ENCODE results near the gene CEP164. TPM values are rescaled to one million over a fixed set of nuclear protein-coding genes. Genes with fewer than 3 reads are reported as not detected.

Gene CEP164
- total RNA-seq, 4 donors from 2014 or later: 23.1 to 56.5 (median 29.0) TPM

GRCh38 chr11:117303646-117304315 lies 23.9 kb upstream of the CEP164 start:
- 82 to 84% methylated on average over 5 of the region's 5 CpGs for WGBS, 2 donors
- TF ChIP-seq, protein P1, sequence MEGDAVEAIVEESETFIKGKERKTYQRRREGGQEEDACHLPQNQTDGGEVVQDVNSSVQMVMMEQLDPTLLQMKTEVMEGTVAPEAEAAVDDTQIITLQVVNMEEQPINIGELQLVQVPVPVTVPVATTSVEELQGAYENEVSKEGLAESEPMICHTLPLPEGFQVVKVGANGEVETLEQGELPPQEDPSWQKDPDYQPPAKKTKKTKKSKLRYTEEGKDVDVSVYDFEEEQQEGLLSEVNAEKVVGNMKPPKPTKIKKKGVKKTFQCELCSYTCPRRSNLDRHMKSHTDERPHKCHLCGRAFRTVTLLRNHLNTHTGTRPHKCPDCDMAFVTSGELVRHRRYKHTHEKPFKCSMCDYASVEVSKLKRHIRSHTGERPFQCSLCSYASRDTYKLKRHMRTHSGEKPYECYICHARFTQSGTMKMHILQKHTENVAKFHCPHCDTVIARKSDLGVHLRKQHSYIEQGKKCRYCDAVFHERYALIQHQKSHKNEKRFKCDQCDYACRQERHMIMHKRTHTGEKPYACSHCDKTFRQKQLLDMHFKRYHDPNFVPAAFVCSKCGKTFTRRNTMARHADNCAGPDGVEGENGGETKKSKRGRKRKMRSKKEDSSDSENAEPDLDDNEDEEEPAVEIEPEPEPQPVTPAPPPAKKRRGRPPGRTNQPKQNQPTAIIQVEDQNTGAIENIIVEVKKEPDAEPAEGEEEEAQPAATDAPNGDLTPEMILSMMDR (IDR thresholded peaks at IDR 0.05): no peak
- TF ChIP-seq POLR2A (IDR thresholded peaks at IDR 0.05): no peak
- no peak for DNase-seq
- intact Hi-C loops (cut with DNase I): no loop called here
- H3K4me1 ChIP-seq: peaks cover 8% of the 10 kb centered on the region in 2 donors
- no peaks in the 10 kb centered on the region for H3K36me3 ChIP-seq
- no peak overlapping the region for H3K4me3 ChIP-seq (replicated peaks in 1 of 3)
- no peak overlapping the region for H3K27ac ChIP-seq
- no peaks in the 10 kb centered on the region for H3K27me3 ChIP-seq
- H3K9me3 ChIP-seq: no peaks in the 10 kb centered on the region

DNA sequence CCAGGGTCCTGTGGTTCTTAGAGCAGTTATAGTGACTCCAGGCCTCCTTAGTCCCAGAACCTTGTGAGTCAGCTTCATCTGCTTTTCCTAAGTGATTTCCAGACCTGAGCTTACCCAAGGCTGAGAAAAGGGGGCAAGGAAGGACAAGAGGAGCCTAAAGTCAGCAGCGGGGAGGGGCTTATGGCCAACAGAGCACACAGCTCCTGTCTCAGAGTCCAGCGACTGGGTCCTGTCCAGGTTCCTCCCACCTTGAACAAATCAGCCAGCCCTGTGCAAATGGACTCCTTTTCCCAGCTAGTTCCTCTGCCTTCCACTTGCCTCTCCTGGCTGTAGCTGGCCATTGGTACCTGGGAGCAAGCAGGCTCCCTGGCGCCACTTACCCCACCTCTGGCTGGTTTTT lies 22.5 kb upstream of the CEP164 start:
- WGBS, 2 donors: 92 to 94% methylated on average over 2 to 3 of the region's 3 CpGs
- Histone ChIP-seq H3K4me1 (peaks cover 4 to 5% of the 10 kb centered on the region in 2 donors), H3K9me3 (no peaks in the 10 kb centered on the region), H3K36me3 (no peaks in the 10 kb centered on the region), H3K27ac (no peak overlapping the region), H3K27me3 (no peaks in the 10 kb centered on the region), H3K4me3 (replicated peaks in 1 of 3) (no peak overlapping the region)
- no peak for DNase-seq
- no peak for TF ChIP-seq POLR2A (IDR thresholded peaks at IDR 0.05)
- TF ChIP-seq, protein P1 (IDR thresholded peaks at IDR 0.05): no peak
- intact Hi-C loops (cut with DNase I): no loop called here

DNA sequence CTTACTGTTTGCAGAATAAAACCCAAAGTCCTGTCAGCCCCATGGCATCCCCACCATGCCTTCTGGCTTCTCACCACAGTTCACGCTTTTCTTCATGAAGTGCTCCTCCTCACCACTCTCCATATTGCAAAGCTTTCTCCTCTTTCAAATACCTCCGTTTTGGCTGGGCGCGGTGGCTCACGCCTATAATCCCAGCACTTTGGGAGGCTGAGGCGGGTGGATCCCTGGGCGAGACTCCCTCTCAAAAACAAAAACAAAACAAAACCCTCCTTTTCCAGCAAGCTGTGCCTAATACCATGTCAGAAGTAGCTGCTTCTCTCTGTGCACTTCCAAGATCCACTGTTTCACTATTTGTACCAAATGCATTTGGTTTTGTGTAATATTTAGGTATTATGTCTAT lies 18.3 kb upstream of the CEP164 start:
- intact Hi-C loops (cut with DNase I): no loop called here
- TF ChIP-seq POLR2A (IDR thresholded peaks at IDR 0.05): no peak
- TF ChIP-seq, protein P1 (IDR thresholded peaks at IDR 0.05): no peak
- no peak for DNase-seq
- no peaks in the 10 kb centered on the region for H3K9me3 ChIP-seq
- no peaks in the 10 kb centered on the region for H3K36me3 ChIP-seq
- H3K27me3 ChIP-seq: no peaks in the 10 kb centered on the region
- no peaks in the 10 kb centered on the region for H3K4me1 ChIP-seq
- 95% methylated on average over 7 of the region's 7 CpGs for WGBS, 2 donors
- H3K27ac ChIP-seq: no peak overlapping the region
- H3K4me3 ChIP-seq (replicated peaks in 1 of 3): no peak overlapping the region

GRCh38 chr11:117313091-117313490 lies 14.6 kb upstream of the CEP164 start:
- 86 to 89% methylated on average over 5 of the region's 5 CpGs for WGBS, 2 donors
- intact Hi-C loops (cut with DNase I): no loop called here
- no peaks in the 10 kb centered on the region for H3K36me3 ChIP-seq
- peaks cover 4 to 15% of the 10 kb centered on the region in 2 donors for H3K4me1 ChIP-seq
- H3K9me3 ChIP-seq: no peaks in the 10 kb centered on the region
- H3K27me3 ChIP-seq: no peaks in the 10 kb centered on the region
- no peak overlapping the region for H3K27ac ChIP-seq
- no peak for TF ChIP-seq POLR2A (IDR thresholded peaks at IDR 0.05)
- TF ChIP-seq, protein P1 (IDR thresholded peaks at IDR 0.05): no peak
- no peak for DNase-seq
- no peak overlapping the region for H3K4me3 ChIP-seq (replicated peaks in 1 of 3)

DNA sequence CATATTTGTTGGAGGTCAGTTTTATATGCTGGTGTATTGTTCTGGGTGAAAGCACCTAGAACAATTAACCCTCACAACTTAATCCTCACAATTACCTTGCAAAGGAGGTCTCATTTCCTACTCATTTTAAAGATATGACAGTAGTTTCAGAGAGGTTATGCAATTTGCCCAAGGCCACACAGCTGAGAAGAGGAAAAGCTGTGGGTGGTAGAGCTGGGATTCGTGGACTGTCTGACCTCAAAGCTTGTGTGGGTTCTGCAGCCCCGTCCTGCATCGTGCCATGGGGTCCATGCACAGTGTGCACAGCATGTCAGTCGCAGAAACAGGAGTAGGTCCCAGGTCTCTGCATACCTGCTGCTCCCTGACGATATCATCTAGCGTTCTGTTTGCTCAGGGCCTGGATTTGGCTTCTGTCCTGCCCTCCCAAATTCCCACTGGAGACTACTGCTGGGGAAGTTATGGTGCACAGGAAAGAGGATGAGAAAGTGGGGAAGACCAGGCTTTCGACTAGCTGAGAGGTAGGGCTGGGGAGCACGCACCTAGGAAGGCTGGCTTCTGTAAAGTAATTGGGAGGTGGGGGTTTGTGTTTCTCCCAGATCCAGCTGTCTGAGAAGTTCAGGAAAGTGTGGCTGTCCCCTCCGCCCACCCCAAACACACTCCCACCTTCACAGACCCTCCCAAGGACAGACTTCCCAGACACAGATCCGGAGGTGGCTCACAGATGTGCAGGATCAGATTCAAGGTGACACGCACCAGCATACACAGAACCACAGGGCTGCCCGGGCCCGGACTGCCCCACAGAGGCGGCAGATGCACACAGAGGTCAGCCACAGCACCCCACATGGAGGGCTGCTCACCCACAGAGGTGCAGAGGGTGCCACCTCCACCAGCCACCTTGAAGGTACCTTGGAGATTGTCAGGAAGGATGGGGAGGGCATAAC lies 13.6 kb upstream of the CEP164 start:
- intact Hi-C loops (cut with DNase I): no loop called here
- Histone ChIP-seq H3K4me3 (replicated peaks in 1 of 3) (no peak overlapping the region), H3K36me3 (no peaks in the 10 kb centered on the region), H3K9me3 (no peaks in the 10 kb centered on the region), H3K27ac (no peak overlapping the region), H3K27me3 (no peaks in the 10 kb centered on the region), H3K4me1 (peaks cover 4 to 15% of the 10 kb centered on the region in 2 donors)
- WGBS, 2 donors: 83 to 87% methylated on average over 9 to 14 of the region's 14 CpGs
- DNase-seq: no peak
- no peak for TF ChIP-seq POLR2A (IDR thresholded peaks at IDR 0.05)
- TF ChIP-seq, protein P1 (IDR thresholded peaks at IDR 0.05): no peak

Data from thyroid gland (tissue), 4 donors.